ENCODE measurements around the gene LGR5. TPM values are rescaled to one million over a fixed set of nuclear protein-coding genes. Genes with fewer than 3 reads are reported as not detected.

LGR5 gene
- total RNA-seq, 1 donor, result under 0.01 TPM

DNA sequence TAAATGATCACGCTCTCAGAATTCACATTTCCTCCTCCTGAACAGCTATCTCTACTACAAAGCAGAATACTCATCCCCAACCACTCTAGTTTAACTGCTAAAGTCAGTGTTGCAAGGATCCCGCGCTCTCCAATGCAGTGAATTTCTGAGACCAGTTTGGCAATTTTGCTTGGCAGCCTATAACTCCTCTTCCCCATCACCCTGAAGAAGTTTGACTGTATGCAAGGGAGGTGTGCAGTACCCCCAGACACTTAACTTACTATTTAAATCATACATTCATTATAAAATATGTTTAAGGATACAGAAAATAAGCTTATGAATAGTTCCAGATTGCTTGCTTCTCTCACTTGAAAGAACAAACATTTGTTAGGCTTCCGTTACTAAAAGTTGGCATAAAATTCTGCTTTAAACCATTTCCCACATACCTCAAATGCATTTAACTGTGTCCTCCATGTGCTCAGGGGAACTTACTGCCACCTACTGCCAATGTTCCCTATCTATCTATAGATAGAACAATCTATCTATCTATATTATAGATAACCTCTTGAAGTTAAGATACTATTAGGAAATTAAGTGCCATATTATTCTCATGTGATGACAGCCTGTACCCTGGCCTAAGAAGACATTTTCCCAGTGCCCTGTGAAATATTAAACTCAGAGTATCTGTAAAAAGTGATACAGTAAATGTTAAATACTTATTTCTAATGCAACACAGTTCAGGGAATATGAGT is 2.4 kb downstream of the LGR5 start:
- Histone ChIP-seq H3K79me2 (ENCODE audit: insufficient read depth, low read length) (no peaks in the 10 kb centered on the region), H3K27ac (ENCODE audit: low read depth, low read length) (no peak overlapping the region), H3K9me3 (ENCODE audit: low read depth, low read length) (no peaks in the 10 kb centered on the region), H3K4me1 (ENCODE audit: insufficient read depth, low read length) (peaks cover 5% of the 10 kb centered on the region), H3K4me3 (ENCODE audit: insufficient read depth, low read length) (no peak overlapping the region), H3K4me2 (ENCODE audit: insufficient read depth, low read length) (no peak overlapping the region), H3K36me3 (ENCODE audit: insufficient read depth, low read length) (no peaks in the 10 kb centered on the region), H4K20me1 (ENCODE audit: insufficient read depth, low read length) (no peaks in the 10 kb centered on the region), H2AFZ (ENCODE audit: low read length) (no peak overlapping the region), H3K27me3 (ENCODE audit: insufficient read depth, low read length) (peaks cover 85% of the 10 kb centered on the region)
- TF ChIP-seq, protein P1, sequence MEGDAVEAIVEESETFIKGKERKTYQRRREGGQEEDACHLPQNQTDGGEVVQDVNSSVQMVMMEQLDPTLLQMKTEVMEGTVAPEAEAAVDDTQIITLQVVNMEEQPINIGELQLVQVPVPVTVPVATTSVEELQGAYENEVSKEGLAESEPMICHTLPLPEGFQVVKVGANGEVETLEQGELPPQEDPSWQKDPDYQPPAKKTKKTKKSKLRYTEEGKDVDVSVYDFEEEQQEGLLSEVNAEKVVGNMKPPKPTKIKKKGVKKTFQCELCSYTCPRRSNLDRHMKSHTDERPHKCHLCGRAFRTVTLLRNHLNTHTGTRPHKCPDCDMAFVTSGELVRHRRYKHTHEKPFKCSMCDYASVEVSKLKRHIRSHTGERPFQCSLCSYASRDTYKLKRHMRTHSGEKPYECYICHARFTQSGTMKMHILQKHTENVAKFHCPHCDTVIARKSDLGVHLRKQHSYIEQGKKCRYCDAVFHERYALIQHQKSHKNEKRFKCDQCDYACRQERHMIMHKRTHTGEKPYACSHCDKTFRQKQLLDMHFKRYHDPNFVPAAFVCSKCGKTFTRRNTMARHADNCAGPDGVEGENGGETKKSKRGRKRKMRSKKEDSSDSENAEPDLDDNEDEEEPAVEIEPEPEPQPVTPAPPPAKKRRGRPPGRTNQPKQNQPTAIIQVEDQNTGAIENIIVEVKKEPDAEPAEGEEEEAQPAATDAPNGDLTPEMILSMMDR (IDR thresholded peaks at IDR 0.05; ENCODE audit: extremely low read depth, low read depth, low read length), result no peak
- DNase-seq (ENCODE audit: insufficient read length, low spot score, missing footprints), result peak; percentile 48

- H3K4me2 ChIP-seq (ENCODE audit: insufficient read depth, low read length), result no peak overlapping the region
- DNase-seq (ENCODE audit: insufficient read length, low spot score, missing footprints), result peak; percentile 6
- H3K36me3 ChIP-seq (ENCODE audit: insufficient read depth, low read length), result no peaks in the 10 kb centered on the region
- no peak overlapping the region for H3K4me3 ChIP-seq (ENCODE audit: insufficient read depth, low read length)
- no peak overlapping the region for H3K27ac ChIP-seq (ENCODE audit: low read depth, low read length)
- no peaks in the 10 kb centered on the region for H4K20me1 ChIP-seq (ENCODE audit: insufficient read depth, low read length)
- no peaks in the 10 kb centered on the region for H3K79me2 ChIP-seq (ENCODE audit: insufficient read depth, low read length)
- TF ChIP-seq, protein P1 (IDR thresholded peaks at IDR 0.05; ENCODE audit: extremely low read depth, low read depth, low read length), result no peak
- H2AFZ ChIP-seq (ENCODE audit: low read length), result no peak overlapping the region
- peaks cover 5% of the 10 kb centered on the region for H3K4me1 ChIP-seq (ENCODE audit: insufficient read depth, low read length)
- H3K27me3 ChIP-seq (ENCODE audit: insufficient read depth, low read length), result peaks cover 88% of the 10 kb centered on the region
- no peaks in the 10 kb centered on the region for H3K9me3 ChIP-seq (ENCODE audit: low read depth, low read length)
These were observed 3.0 kb downstream of the LGR5 start for GRCh38 chr12:71442567-71442931.

DNA sequence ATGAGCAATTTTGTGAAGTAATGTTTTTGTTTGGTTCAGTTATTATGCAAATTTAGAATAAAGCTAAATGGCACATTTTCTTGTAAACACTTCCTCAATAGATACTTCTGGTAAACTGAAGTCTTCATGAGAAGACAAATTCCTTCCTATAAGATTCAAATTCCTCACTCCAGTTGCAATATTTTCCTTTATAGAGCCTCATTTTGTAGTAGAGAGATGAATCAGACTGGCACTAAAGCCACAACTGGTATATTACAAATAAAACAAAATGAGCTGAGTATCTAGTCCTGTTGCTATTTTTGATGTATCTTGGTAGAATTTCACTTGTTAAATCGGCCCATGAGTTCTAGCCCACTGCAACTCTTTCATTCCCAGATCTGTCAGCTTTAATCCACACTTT is 5.5 kb downstream of the LGR5 start:
- Histone ChIP-seq H3K36me3 (ENCODE audit: insufficient read depth, low read length) (no peaks in the 10 kb centered on the region), H3K4me1 (ENCODE audit: insufficient read depth, low read length) (peaks cover 3% of the 10 kb centered on the region), H3K9me3 (ENCODE audit: low read depth, low read length) (no peaks in the 10 kb centered on the region), H3K27ac (ENCODE audit: low read depth, low read length) (no peak overlapping the region), H3K79me2 (ENCODE audit: insufficient read depth, low read length) (no peaks in the 10 kb centered on the region), H2AFZ (ENCODE audit: low read length) (no peak overlapping the region), H4K20me1 (ENCODE audit: insufficient read depth, low read length) (no peaks in the 10 kb centered on the region), H3K27me3 (ENCODE audit: insufficient read depth, low read length) (peaks cover 81% of the 10 kb centered on the region), H3K4me3 (ENCODE audit: insufficient read depth, low read length) (no peak overlapping the region), H3K4me2 (ENCODE audit: insufficient read depth, low read length) (no peak overlapping the region)
- no peak for DNase-seq (ENCODE audit: insufficient read length, low spot score, missing footprints)
- TF ChIP-seq, protein P1 (IDR thresholded peaks at IDR 0.05; ENCODE audit: extremely low read depth, low read depth, low read length), result no peak

- no peak overlapping the region for H3K4me2 ChIP-seq (ENCODE audit: insufficient read depth, low read length)
- TF ChIP-seq, protein P1 (IDR thresholded peaks at IDR 0.05; ENCODE audit: extremely low read depth, low read depth, low read length), result no peak
- no peaks in the 10 kb centered on the region for H4K20me1 ChIP-seq (ENCODE audit: insufficient read depth, low read length)
- peaks cover 67% of the 10 kb centered on the region for H3K27me3 ChIP-seq (ENCODE audit: insufficient read depth, low read length)
- H3K4me1 ChIP-seq (ENCODE audit: insufficient read depth, low read length), result peaks cover 3% of the 10 kb centered on the region
- H3K27ac ChIP-seq (ENCODE audit: low read depth, low read length), result no peak overlapping the region
- H3K79me2 ChIP-seq (ENCODE audit: insufficient read depth, low read length), result no peaks in the 10 kb centered on the region
- no peak overlapping the region for H3K4me3 ChIP-seq (ENCODE audit: insufficient read depth, low read length)
- H3K9me3 ChIP-seq (ENCODE audit: low read depth, low read length), result no peaks in the 10 kb centered on the region
- no peaks in the 10 kb centered on the region for H3K36me3 ChIP-seq (ENCODE audit: insufficient read depth, low read length)
- no peak overlapping the region for H2AFZ ChIP-seq (ENCODE audit: low read length)
- DNase-seq (ENCODE audit: insufficient read length, low spot score, missing footprints), result no peak
These were observed 8.1 kb downstream of the LGR5 start for GRCh38 chr12:71447691-71448132.
